Smooth muscle cell (in vitro differentiated cells): ENCODE measurements around the gene IL2RA. TPM values are rescaled to one million over a fixed set of nuclear protein-coding genes. Genes with fewer than 3 reads are reported as not detected.

Experiments used
- DNase-seq: peaks from one replicate; lab custom pipeline; 2025; ENCODE audit not compliant: unreplicated experiment; lab: John Stamatoyannopoulos, UW
- H2AFZ ChIP-seq: fragments of 200-600 bp; sonication (generic); 2 replicates; pipeline ENCODE4 v1.6.0; 2016; ENCODE audit warnings: antibody characterized with exemption, low read depth, mild to moderate bottlenecking
- H3F3A ChIP-seq: fragments of 200-600 bp; sonication (generic); 2 replicates; pipeline ENCODE4 v1.6.0; 2017; ENCODE audit warnings: antibody characterized with exemption, low read depth
- H3K27ac ChIP-seq: fragments of 200-600 bp; sonication (generic); 2 replicates; pipeline ENCODE4 v1.5.1; 2016; ENCODE audit warnings: low read depth, mild to moderate bottlenecking
- H3K27me3 ChIP-seq: fragments of 200-600 bp; sonication (generic); 2 replicates; pipeline ENCODE4 v1.6.1; 2016; ENCODE audit warnings: low read depth, mild to moderate bottlenecking
- H3K36me3 ChIP-seq: fragments of 200-600 bp; sonication (generic); 2 replicates; pipeline ENCODE4 v1.5.1; 2016; ENCODE audit warnings: low read depth
- H3K4me1 ChIP-seq: fragments of 200-600 bp; sonication (generic); 2 replicates; pipeline ENCODE4 v1.5.1; 2016; ENCODE audit warnings: low read depth
- H3K4me2 ChIP-seq: fragments of 200-600 bp; sonication (generic); 2 replicates; pipeline ENCODE4 v1.6.0; 2016; ENCODE audit warnings: mild to moderate bottlenecking
- H3K4me3 ChIP-seq: fragments of 200-600 bp; sonication (generic); 2 replicates; pipeline ENCODE4 v1.5.1; 2016; ENCODE audit warnings: mild to moderate bottlenecking
- H3K79me2 ChIP-seq: fragments of 200-600 bp; sonication (generic); 2 replicates; pipeline ENCODE4 v1.6.0; 2016; ENCODE audit warnings: low read depth, mild to moderate bottlenecking
- H3K9ac ChIP-seq: fragments of 200-600 bp; sonication (generic); 2 replicates; pipeline ENCODE4 v1.6.0; 2016; ENCODE audit warnings: low read depth
- H3K9me3 ChIP-seq: fragments of 200-600 bp; sonication (generic); replicated peaks from 2 replicates; pipeline ENCODE4 v1.5.1; 2016; ENCODE audit warnings: low read depth
- H4K20me1 ChIP-seq: fragments of 200-600 bp; sonication (generic); 2 replicates; pipeline ENCODE4 v1.6.0; 2016; ENCODE audit warnings: low read depth
- WGBS: methylation state at CpG from one replicate; pipeline ENCODE4 v1.1.7; 2016; ENCODE audit warnings: low lambda C conversion rate; 5-methylcytosine and 5-hydroxymethylcytosine counted together
- polyA plus RNA-seq: library from polyadenylated mRNA; unstranded; fragments of >200 nt; fragmentation: Nextera tagmentation; extraction: Ambion mirVana; gene quantifications from 2 replicates; pipeline ENCODE4 v1.2.1, GENCODE V29; 2016
- total RNA-seq: library from RNA; depleted of rRNA; stranded (reverse); fragments of >200 nt; gene quantifications from 2 replicates; pipeline ENCODE4 v1.2.3, GENCODE V29; 2014
- TF ChIP-seq, protein P1 (sequence below): fragments of 200-600 bp; sonication (generic); IDR thresholded peaks from 2 replicates; pipeline ENCODE4 v1.5.1; 2017; ENCODE audit warnings: borderline replicate concordance, mild to moderate bottlenecking, antibody characterized with exemption; ENCODE audit not compliant: insufficient read depth, poor library complexity, severe bottlenecking

IL2RA gene
- total and polyA plus RNA-seq, 2 experiments from 2014 or later: not detected

DNA sequence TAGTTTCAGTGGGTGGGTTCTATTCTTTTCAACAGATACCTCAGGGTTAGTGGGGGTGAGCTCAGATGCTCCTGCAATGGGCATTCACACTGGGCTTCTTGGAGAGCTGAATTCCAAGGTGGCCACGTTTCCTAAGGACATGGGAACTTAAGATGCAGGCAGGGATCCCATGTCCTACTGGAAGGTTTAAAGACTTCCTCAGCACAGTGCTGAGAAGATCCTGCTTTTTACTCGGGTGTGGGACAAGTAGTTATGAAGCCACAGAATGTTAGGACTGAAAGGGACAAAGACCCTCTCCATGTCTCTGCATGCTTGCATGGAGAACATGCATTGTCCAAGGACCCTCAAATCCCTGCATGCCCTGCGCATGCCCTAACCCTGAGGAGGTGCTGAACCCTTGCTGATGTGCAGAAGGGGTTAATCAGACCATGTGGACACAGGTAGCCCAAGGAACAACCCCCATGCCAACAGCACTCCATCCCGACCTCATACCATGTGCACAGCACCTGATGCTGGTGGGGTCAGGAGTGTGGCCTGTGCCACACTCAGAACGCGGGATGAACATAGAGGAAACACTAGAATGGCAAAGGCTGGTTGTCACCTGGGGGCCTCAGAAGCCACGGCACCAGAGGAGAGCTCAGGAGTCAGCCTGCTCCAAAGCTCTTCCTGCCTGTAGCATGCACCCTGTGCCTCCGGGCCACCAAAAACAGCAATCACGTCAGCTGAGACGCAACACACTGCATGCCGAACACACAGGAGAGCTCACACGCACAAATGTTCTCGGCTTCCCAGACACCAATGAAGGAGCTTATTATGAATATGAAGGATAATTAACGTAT is 15.2 kb downstream of the IL2RA start:
- Histone ChIP-seq H3K27me3 (peaks cover 27% of the 10 kb centered on the region), H3K4me1 (no peaks in the 10 kb centered on the region), H3K79me2 (no peaks in the 10 kb centered on the region), H3K36me3 (no peaks in the 10 kb centered on the region), H3K4me2 (no peak overlapping the region), H2AFZ (no peak overlapping the region), H3K4me3 (no peak overlapping the region), H4K20me1 (no peaks in the 10 kb centered on the region), H3F3A (no peaks in the 10 kb centered on the region), H3K9ac (no peak overlapping the region), H3K27ac (no peak overlapping the region), H3K9me3 (no peaks in the 10 kb centered on the region)
- no peak for DNase-seq
- WGBS: 88% methylated on average over 14 of the region's 14 CpGs
- TF ChIP-seq, protein P1, sequence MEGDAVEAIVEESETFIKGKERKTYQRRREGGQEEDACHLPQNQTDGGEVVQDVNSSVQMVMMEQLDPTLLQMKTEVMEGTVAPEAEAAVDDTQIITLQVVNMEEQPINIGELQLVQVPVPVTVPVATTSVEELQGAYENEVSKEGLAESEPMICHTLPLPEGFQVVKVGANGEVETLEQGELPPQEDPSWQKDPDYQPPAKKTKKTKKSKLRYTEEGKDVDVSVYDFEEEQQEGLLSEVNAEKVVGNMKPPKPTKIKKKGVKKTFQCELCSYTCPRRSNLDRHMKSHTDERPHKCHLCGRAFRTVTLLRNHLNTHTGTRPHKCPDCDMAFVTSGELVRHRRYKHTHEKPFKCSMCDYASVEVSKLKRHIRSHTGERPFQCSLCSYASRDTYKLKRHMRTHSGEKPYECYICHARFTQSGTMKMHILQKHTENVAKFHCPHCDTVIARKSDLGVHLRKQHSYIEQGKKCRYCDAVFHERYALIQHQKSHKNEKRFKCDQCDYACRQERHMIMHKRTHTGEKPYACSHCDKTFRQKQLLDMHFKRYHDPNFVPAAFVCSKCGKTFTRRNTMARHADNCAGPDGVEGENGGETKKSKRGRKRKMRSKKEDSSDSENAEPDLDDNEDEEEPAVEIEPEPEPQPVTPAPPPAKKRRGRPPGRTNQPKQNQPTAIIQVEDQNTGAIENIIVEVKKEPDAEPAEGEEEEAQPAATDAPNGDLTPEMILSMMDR: no peak

DNA sequence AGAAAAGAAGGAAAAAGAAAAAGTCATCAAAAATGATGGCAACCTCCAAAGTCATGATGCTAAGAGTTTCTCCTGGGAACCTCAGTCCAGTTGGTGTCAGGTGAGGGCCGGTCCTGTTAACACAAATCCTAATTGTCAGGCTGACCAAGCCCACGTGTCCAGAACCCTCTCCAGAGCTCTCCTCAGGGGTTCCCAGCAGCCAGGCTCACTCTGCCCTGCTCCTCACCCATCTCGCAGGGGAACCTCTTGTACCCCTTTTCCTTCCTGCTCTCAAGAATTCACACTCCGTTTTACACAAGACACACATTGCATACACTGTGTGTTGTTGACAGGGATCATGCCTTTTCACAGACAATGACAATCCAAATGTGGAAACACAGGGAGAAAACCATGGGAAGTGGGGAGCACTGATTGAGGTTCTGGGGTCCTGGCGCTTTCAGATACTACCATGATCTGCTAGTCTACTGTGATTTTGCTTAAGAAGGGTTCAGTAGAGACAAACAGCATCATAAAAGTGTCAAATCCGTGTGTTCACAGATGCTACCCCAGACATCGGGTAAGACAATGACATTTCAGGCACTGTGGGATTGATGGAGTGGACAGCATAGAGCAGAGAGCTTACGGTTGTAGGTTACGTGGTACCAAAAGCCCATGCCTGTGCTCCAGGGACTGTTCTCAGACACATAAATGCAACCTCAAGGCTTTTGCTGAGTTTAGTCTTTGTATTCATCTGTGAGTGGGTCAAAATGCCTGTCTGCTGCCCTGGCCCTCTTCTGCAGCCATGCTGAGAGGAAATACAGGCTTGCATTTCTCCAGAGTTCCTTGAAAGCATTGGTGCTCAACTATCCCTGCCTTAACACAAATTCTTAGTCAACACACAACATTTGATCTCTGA is 16.0 kb downstream of the IL2RA start:
- DNase-seq: no peak
- Histone ChIP-seq H3K36me3 (no peaks in the 10 kb centered on the region), H3K9me3 (no peaks in the 10 kb centered on the region), H3K4me1 (no peaks in the 10 kb centered on the region), H3K9ac (no peak overlapping the region), H3K79me2 (no peaks in the 10 kb centered on the region), H3K27ac (no peak overlapping the region), H4K20me1 (no peaks in the 10 kb centered on the region), H3K4me3 (no peak overlapping the region), H3F3A (no peaks in the 10 kb centered on the region), H3K4me2 (no peak overlapping the region), H2AFZ (no peak overlapping the region), H3K27me3 (peaks cover 24% of the 10 kb centered on the region)
- WGBS: 84% methylated on average over 9 of the region's 9 CpGs
- TF ChIP-seq, protein P1: no peak

DNA sequence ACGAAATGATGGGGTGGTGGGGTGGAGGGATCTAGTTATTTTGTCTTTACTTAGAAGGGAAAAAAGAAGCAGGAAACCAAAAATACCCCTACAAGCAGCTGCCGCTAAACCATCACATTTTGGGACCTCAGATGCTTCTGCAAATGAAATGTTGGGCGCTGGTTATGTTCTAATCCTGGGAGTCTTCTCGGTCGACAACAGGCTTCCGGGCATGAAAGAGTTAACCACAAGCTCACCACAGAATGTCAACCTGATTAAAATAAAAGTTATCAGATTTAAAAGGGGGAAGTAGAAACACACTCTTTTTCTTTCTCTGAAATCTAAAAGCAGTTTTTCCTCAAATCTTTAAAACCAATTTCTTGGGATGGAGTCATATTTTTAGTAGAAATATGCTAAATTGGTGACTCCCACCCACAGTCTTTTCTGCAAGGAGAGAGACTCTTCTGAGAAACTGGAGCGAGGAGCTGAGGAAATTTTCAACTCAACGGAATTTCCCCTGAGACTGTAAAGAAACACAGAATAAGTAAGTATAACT is 16.8 kb downstream of the IL2RA start:
- Histone ChIP-seq H4K20me1 (no peaks in the 10 kb centered on the region), H3K9me3 (no peaks in the 10 kb centered on the region), H3K4me2 (no peak overlapping the region), H3K27me3 (peaks cover 24% of the 10 kb centered on the region), H3K4me3 (no peak overlapping the region), H3K4me1 (no peaks in the 10 kb centered on the region), H3F3A (no peaks in the 10 kb centered on the region), H3K36me3 (no peaks in the 10 kb centered on the region), H3K27ac (no peak overlapping the region), H3K9ac (no peak overlapping the region), H3K79me2 (no peaks in the 10 kb centered on the region), H2AFZ (no peak overlapping the region)
- 85% methylated on average over 8 of the region's 8 CpGs for WGBS
- no peak for DNase-seq
- TF ChIP-seq, protein P1: no peak
